CD4-positive, alpha-beta memory T cell (primary cell): ENCODE results near the gene TOR1B. TPM values are rescaled to one million over a fixed set of nuclear protein-coding genes. Genes with fewer than 3 reads are reported as not detected.

Experiments used
- CTCF ChIA-PET: fragments of 350-600 bp; sonication (Branson Sonifier 250); formaldehyde crosslinking; loops from one replicate; lab custom pipeline; 2021; ENCODE audit warnings: inconsistent platforms; ENCODE audit not compliant: partially characterized antibody; lab: Charles Lee
- POLR2A ChIA-PET: fragments of 350-600 bp; sonication (Branson Sonifier 250); formaldehyde crosslinking; loops from one replicate; lab custom pipeline; 2021; ENCODE audit not compliant: partially characterized antibody; lab: Charles Lee
- DNase-seq, 5 donors: peaks; one replicate each; pipeline versions ENCODE4 v3.0.0 to v3.0.0-alpha.2; 2020 to 2022; ENCODE audit warnings: mixed read lengths in 1 of 5
- H3K27ac ChIP-seq: one replicate; pipeline ENCODE4 v1.7.0; 2013; ENCODE audit warnings: low read depth, low read length
- H3K27me3 ChIP-seq: 2 replicates; pipeline ENCODE4 v1.7.0; 2013; ENCODE audit warnings: mild to moderate bottlenecking, low read length, moderate library complexity; ENCODE audit not compliant: insufficient read depth
- H3K36me3 ChIP-seq: 2 replicates; pipeline ENCODE4 v1.7.0; 2013; ENCODE audit warnings: mild to moderate bottlenecking, low read length, moderate library complexity; ENCODE audit not compliant: insufficient read depth
- H3K4me1 ChIP-seq: 2 replicates; pipeline ENCODE4 v1.7.0; 2013; ENCODE audit warnings: mild to moderate bottlenecking, low read length, moderate library complexity; ENCODE audit not compliant: insufficient read depth
- H3K4me3 ChIP-seq, 2 donors: one replicate each; pipeline ENCODE4 v1.7.0; 2013; ENCODE audit warnings: low read length in 2 of 2, mild to moderate bottlenecking in 1 of 2
- H3K9me3 ChIP-seq, 2 donors: one replicate each; pipeline ENCODE4 v1.7.0; 2013; ENCODE audit warnings: low read length in 2 of 2, control low read depth in 1 of 2; ENCODE audit not compliant: control insufficient read depth in 1 of 2
- H3K27ac Mint-ChIP-seq, 7 donors: one replicate each; pipeline ENCODE4 v1.8.0; 2020 to 2021; ENCODE audit warnings: mixed read lengths in 7 of 7, mild to moderate bottlenecking in 6 of 7, inconsistent platforms in 3 of 7, moderate library complexity in 3 of 7
- H3K27me3 Mint-ChIP-seq, 2 donors: one replicate each; pipeline ENCODE4 v1.8.0; 2020 to 2021; ENCODE audit warnings: mixed read lengths in 2 of 2
- H3K36me3 Mint-ChIP-seq, 2 donors: one replicate each; pipeline ENCODE4 v1.8.0; 2020 to 2021; ENCODE audit warnings: mixed read lengths in 2 of 2, inconsistent platforms in 1 of 2, mild to moderate bottlenecking in 1 of 2
- H3K4me1 Mint-ChIP-seq, 4 donors: one replicate each; pipeline ENCODE4 v1.8.0; 2020 to 2021; ENCODE audit warnings: mixed read lengths in 4 of 4, mild to moderate bottlenecking in 1 of 4
- H3K4me3 Mint-ChIP-seq, 8 donors: one replicate each; pipeline ENCODE4 v1.8.0; 2020 to 2021; ENCODE audit warnings: mixed read lengths in 8 of 8, mild to moderate bottlenecking in 7 of 8, moderate library complexity in 6 of 8, inconsistent platforms in 3 of 8
- H3K9me3 Mint-ChIP-seq, 8 donors: one replicate each; pipeline ENCODE4 v1.8.0; 2020 to 2021; ENCODE audit warnings: mixed read lengths in 8 of 8, mild to moderate bottlenecking in 5 of 8, inconsistent platforms in 3 of 8, moderate library complexity in 1 of 8
- intact Hi-C: fragments of 100-400 bp; cut with micrococcal nuclease; formaldehyde crosslinking; loops from one replicate; pipeline ENCODE4 v1.15.1; 2023
- polyA plus RNA-seq, 2 donors: library from polyadenylated mRNA; unstranded; fragments of 300-500 nt; fragmentation: Illumina TruSeq; gene quantifications; one replicate each; pipeline ENCODE4 v1.2.3, GENCODE V29; 2021
- total RNA-seq, 2 experiments: library from RNA; stranded (reverse); gene quantifications; one replicate each; pipeline ENCODE4 v1.2.3, GENCODE V29; 2021

The TOR1B gene
- total and polyA plus RNA-seq, 4 experiments from 2014 or later, result 17.5 to 33.0 (median 27.0) TPM

- Histone ChIP-seq H3K27ac (no peak overlapping the region), H3K9me3 (no peaks in the 10 kb centered on the region), H3K4me3 (no peak overlapping the region), H3K4me1 (peaks cover 7% of the 10 kb centered on the region), H3K36me3 (peaks cover 59% of the 10 kb centered on the region), H3K27me3 (no peaks in the 10 kb centered on the region)
- intact Hi-C loops, result no loop called here
- Mint-ChIP-seq H3K36me3 (peaks cover 29 to 73% of the 10 kb centered on the region in 2 donors), H3K9me3 (peaks cover 0 to 1% (median 0%) of the 10 kb centered on the region in 8 donors), H3K4me3 (no peak overlapping the region), H3K4me1 (peaks cover 14 to 35% (median 16%) of the 10 kb centered on the region in 4 donors), H3K27me3 (no peaks in the 10 kb centered on the region), H3K27ac (peak overlapping the region in 6 of 7 donors; percentile 28 to 76 (median 51))
- POLR2A ChIA-PET, result interaction anchor here (1.0 to 2.0 kb wide), 6 partner anchors 9 to 152 kb away, joined by 3 to 13 read pairs (median 4); partner anchors contain the start of genes C9orf78, TOR1B and USP20
- DNase-seq, result no peak
- CTCF ChIA-PET, result interaction anchor here (0.6 to 2.4 kb wide), 2 partner anchors 14 to 21 kb away, joined by 3 to 5 read pairs; no protein-coding TSS in a partner anchor
Observed at GRCh38 chr9:129811967-129812363, 9.0 kb downstream of the TOR1B start.

GRCh38 chr9:129812385-129812784 lies 9.4 kb downstream of the TOR1B start:
- Mint-ChIP-seq H3K27ac (peak overlapping the region in 4 of 7 donors; percentile 28 to 76 (median 51)), H3K27me3 (no peaks in the 10 kb centered on the region), H3K4me3 (no peak overlapping the region), H3K9me3 (peaks cover 0 to 1% (median 0%) of the 10 kb centered on the region in 8 donors), H3K36me3 (peaks cover 26 to 71% of the 10 kb centered on the region in 2 donors), H3K4me1 (peaks cover 12 to 33% (median 13%) of the 10 kb centered on the region in 4 donors)
- no peak for DNase-seq
- Histone ChIP-seq H3K4me1 (peaks cover 7% of the 10 kb centered on the region), H3K27ac (no peak overlapping the region), H3K36me3 (peaks cover 59% of the 10 kb centered on the region), H3K9me3 (no peaks in the 10 kb centered on the region), H3K27me3 (no peaks in the 10 kb centered on the region), H3K4me3 (no peak overlapping the region)
- intact Hi-C loops, result no loop called here
- POLR2A ChIA-PET, result interaction anchor here (1.0 to 2.0 kb wide), 5 partner anchors 9 to 151 kb away, joined by 3 to 13 read pairs (median 4); partner anchors contain the start of genes C9orf78, TOR1B and USP20
- CTCF ChIA-PET, result interaction anchor here (2.4 kb wide), 1 partner anchor 22 kb away, joined by 5 read pairs; no protein-coding TSS in a partner anchor

GRCh38 chr9:129813661-129814060 lies 10.7 kb downstream of the TOR1B start:
- peaks cover 7% of the 10 kb centered on the region for H3K4me1 ChIP-seq
- ChIA-PET POLR2A (no interaction called here), CTCF (no interaction called here)
- Mint-ChIP-seq H3K9me3 (no peaks in the 10 kb centered on the region), H3K4me3 (no peak overlapping the region), H3K36me3 (peaks cover 29 to 77% of the 10 kb centered on the region in 2 donors), H3K27ac (peak overlapping the region in 1 of 7 donors; percentile 27), H3K27me3 (no peaks in the 10 kb centered on the region), H3K4me1 (peaks cover 12 to 36% (median 14%) of the 10 kb centered on the region in 4 donors)
- H3K27ac ChIP-seq, result no peak overlapping the region
- H3K27me3 ChIP-seq, result no peaks in the 10 kb centered on the region
- intact Hi-C loops, result no loop called here
- H3K4me3 ChIP-seq, result no peak overlapping the region
- DNase-seq, result no peak
- no peaks in the 10 kb centered on the region for H3K9me3 ChIP-seq
- H3K36me3 ChIP-seq, result peaks cover 59% of the 10 kb centered on the region

GRCh38 chr9:129814432-129815223 lies 11.6 kb downstream of the TOR1B start:
- H3K9me3 Mint-ChIP-seq, result no peaks in the 10 kb centered on the region
- no peak overlapping the region for H3K27ac ChIP-seq
- DNase-seq, result no peak
- H3K4me1 ChIP-seq, result peaks cover 7% of the 10 kb centered on the region
- H3K36me3 ChIP-seq, result peaks cover 55% of the 10 kb centered on the region
- no peaks in the 10 kb centered on the region for H3K27me3 Mint-ChIP-seq
- no peak overlapping the region for H3K4me3 Mint-ChIP-seq
- no peaks in the 10 kb centered on the region for H3K9me3 ChIP-seq
- no peak overlapping the region for H3K4me3 ChIP-seq
- H3K4me1 Mint-ChIP-seq, result peaks cover 11 to 31% (median 18%) of the 10 kb centered on the region in 4 donors
- H3K27me3 ChIP-seq, result no peaks in the 10 kb centered on the region
- peaks cover 23 to 72% of the 10 kb centered on the region in 2 donors for H3K36me3 Mint-ChIP-seq
- intact Hi-C loops, result no loop called here
- H3K27ac Mint-ChIP-seq, result peak overlapping the region in 4 of 7 donors; percentile 32 to 65 (median 44)
- ChIA-PET CTCF (no interaction called here), POLR2A (no interaction called here)

- intact Hi-C loops, result no loop called here
- H3K4me3 ChIP-seq, result no peak overlapping the region
- Mint-ChIP-seq H3K9me3 (no peaks in the 10 kb centered on the region), H3K27ac (peak overlapping the region in 2 of 7 donors; percentile 32 to 47), H3K4me3 (no peak overlapping the region), H3K36me3 (peaks cover 19 to 68% of the 10 kb centered on the region in 2 donors), H3K4me1 (peaks cover 11 to 25% (median 18%) of the 10 kb centered on the region in 4 donors), H3K27me3 (no peaks in the 10 kb centered on the region)
- no peaks in the 10 kb centered on the region for H3K9me3 ChIP-seq
- ChIA-PET POLR2A (no interaction called here), CTCF (no interaction called here)
- peaks cover 51% of the 10 kb centered on the region for H3K36me3 ChIP-seq
- DNase-seq, result no peak
- no peak overlapping the region for H3K27ac ChIP-seq
- H3K4me1 ChIP-seq, result peaks cover 7% of the 10 kb centered on the region
- H3K27me3 ChIP-seq, result no peaks in the 10 kb centered on the region
Observed at GRCh38 chr9:129815278-129815677, 12.3 kb downstream of the TOR1B start.

- H3K9me3 Mint-ChIP-seq, result no peaks in the 10 kb centered on the region
- CTCF ChIA-PET, result no interaction called here
- Histone ChIP-seq H3K36me3 (peaks cover 63% of the 10 kb centered on the region), H3K27me3 (no peaks in the 10 kb centered on the region), H3K27ac (no peak overlapping the region), H3K4me3 (no peak overlapping the region), H3K9me3 (no peaks in the 10 kb centered on the region), H3K4me1 (no peaks in the 10 kb centered on the region)
- DNase-seq, result no peak
- no peaks in the 10 kb centered on the region for H3K27me3 Mint-ChIP-seq
- no peak overlapping the region for H3K4me3 Mint-ChIP-seq
- POLR2A ChIA-PET, result interaction anchor here (0.6 kb wide), 1 partner anchor 50 kb away, joined by 3 read pairs; no protein-coding TSS in a partner anchor
- peaks cover 11 to 23% (median 16%) of the 10 kb centered on the region in 4 donors for H3K4me1 Mint-ChIP-seq
- peak overlapping the region in 4 of 7 donors; percentile 27 to 85 (median 56) for H3K27ac Mint-ChIP-seq
- intact Hi-C loops, result no loop called here
- peaks cover 19 to 60% of the 10 kb centered on the region in 2 donors for H3K36me3 Mint-ChIP-seq
Observed at GRCh38 chr9:129816501-129817435, 13.8 kb downstream of the TOR1B start.
